Measurements from ENCODE around the gene ADAMTS18.

Gene ADAMTS18

DNA sequence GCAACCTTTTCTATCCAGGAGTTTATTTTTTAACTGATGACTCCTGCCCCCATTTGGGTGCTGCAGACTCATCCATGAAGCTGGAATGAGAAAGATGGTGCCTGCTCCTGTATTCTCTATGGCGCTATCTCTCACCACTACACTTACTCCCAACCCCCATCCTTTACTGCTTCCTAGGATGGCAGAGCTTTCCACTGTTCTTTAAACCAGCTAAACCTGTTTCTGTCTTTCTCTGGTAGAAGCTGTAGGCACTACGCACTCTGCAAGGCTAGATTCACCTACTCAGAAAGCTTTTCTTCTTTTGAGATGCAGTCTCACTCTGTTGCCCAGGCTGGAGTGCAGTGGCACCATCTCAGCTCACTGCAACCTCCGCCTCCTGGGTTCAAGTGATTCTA is 47.0 kb downstream of the ADAMTS18 start:
- no peak for DNase-seq

- DNase-seq = no peak
Observed at GRCh38 chr16:77386831-77387814, 47.7 kb downstream of the ADAMTS18 start.

DNA sequence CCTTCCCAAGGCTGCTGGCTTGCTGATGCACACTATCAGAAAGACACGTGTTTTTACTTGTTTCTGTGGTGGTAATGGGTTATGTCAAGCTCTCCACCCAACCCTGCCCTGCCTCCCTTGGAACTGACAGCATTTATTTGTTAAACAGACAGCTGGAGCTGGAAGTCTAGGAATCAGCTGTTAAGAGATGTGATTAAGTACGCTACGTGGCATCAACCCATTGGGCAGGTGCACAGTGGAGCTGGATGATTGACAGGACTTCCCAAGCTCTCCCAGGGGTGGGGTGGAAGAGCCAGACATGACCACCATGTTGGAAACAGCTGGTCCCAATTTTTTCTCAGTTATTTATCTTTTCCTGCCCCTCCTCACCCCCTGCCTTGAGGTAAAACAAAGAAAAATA is 49.4 kb downstream of the ADAMTS18 start:
- no peak for DNase-seq

DNA sequence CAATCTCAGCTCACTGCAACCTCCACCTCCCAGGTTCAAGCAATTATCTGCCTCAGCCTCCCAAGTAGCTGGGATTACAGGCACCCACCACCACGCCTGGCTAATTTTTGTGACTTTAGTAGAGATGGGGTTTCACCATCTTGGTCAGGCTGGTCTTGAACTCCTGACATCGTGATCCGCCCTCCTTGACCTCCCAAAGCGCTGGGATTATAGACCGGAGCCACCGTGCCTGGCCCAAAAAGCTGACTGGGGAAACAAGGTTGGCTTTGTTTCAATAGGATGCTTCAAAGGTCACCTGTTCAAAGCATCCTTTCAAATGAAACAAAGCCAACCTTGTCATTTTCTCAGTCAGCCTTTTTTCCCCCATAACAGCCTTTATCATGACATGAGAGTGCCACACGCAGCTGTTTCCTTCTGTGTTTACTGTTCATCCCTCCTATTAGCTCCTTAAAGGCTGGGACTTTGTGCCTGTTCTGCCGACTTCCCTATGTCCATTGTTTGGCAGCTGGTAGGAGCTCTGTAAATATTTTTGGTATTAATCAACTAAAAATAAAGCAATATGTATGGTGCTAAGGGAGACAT is 51.1 kb downstream of the ADAMTS18 start:
- DNase-seq = no peak

GRCh38 chr16:77376358-77376757 is 58.5 kb downstream of the ADAMTS18 start:
- DNase-seq = no peak

DNA sequence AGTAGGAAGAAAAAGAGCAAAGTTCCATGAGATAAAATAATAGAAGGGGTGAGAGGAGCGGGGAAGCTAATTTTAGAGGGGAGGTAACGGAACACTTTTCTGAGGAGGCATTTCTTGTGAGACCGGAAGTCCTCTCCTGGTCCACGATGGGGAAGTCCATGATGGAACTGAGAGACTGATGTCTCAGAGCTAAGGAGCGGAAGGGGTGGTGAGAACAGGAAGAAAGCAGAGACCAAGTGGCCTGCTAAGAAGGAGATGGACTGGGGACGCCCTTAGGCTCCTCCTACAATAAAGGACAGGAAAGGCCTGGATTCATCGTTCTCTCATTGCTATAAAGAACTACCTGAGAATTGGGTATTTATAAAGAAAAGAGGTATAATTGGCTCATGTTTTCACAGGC is 59.4 kb downstream of the ADAMTS18 start:
- DNase-seq = no peak

DNA sequence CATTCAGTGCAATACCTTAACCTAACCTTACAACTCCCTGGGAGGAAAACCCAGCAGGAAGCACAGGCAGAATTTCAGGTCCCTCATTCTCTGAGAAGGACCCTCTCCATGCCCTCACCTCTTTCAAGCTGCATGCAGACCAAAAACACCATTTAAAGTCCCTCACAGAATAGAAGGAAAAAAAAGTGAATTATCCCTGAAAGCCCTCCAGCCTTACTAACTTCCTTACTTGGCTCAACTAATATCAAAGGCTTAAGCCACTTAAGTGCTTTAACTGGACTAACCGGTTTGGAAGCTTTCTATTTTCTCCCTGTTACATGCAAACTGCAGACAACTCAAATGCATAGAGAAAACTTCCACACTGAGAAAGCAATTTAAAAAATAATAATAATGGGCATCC is 60.5 kb downstream of the ADAMTS18 start:
- no peak for DNase-seq

DNA sequence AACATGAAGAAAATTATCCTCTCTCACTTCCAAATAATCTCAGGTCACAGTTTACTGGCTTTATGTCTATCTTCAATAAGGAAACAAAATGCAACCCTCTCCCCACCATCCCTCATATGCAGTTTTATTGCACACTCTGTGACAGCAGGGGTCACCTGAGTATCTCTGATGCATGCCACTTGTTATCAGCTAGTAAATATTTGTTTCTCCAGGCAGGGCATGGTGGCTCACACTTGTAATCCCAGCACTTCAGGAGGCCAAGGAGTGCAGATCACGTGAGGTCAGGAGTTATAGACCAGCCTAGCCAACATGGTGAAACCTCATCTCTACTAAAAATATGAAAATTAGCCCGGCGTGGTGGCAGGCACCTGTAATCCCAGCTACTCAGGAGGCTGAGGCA is 61.1 kb downstream of the ADAMTS18 start:
- no peak for DNase-seq

- no peak for DNase-seq
Observed at GRCh38 chr16:77364770-77365169, 70.1 kb downstream of the ADAMTS18 start.

GRCh38 chr16:77359065-77359502 is 75.8 kb downstream of the ADAMTS18 start:
- DNase-seq = peak; percentile 18

DNA sequence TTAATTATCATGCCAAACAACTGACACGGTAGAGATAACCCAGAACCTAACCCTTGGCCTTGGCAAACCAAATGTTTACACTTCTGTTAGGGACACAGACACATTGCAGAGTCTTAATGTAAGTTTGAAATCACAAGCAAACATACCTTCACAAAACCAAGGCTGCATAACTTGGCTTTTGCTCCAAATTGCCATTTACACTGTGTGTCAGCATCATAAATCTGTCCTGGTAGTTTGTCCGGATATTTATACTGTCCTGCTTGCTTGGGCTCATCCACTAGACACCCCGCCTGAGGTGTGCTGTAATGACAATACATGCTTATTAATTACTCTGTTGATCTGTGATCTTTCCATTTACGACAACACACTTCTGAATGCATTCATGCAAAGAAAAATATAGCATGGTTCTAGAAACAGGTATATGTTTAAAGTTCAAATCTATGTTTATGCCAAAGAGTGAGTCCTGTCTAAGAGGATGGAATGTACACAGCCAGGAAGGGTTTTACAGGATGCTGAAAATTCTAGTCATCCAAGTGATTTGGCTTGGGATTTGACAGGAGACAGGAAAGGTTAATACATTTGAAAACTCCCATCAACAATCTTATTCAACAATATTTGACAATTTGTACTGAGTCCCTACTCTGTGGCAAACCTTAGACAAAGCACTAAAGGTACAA is 81.1 kb downstream of the ADAMTS18 start:
- no peak for DNase-seq

- DNase-seq = peak; percentile 37
Observed at GRCh38 chr16:77344341-77344740, 90.5 kb downstream of the ADAMTS18 start.

DNA sequence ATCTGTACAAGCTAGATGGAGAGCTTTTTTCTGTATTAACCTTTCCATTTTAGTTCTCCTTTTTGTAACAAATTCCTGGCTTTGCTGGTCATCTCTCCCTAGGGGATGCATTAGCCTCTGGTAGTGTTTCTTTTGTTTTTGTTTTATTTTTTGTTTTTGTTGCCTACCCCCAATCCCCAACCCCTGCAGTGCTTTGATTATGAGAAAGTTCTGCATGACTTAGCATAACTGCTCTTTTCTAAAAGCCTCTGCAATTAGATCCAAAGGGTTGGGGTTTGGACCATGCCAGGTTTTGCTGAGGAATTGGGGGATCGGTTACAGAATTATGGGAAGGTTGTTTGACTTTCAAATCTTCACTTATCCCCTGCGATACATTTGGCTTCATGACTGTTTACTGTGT is 98.2 kb downstream of the ADAMTS18 start:
- no peak for DNase-seq

DNA sequence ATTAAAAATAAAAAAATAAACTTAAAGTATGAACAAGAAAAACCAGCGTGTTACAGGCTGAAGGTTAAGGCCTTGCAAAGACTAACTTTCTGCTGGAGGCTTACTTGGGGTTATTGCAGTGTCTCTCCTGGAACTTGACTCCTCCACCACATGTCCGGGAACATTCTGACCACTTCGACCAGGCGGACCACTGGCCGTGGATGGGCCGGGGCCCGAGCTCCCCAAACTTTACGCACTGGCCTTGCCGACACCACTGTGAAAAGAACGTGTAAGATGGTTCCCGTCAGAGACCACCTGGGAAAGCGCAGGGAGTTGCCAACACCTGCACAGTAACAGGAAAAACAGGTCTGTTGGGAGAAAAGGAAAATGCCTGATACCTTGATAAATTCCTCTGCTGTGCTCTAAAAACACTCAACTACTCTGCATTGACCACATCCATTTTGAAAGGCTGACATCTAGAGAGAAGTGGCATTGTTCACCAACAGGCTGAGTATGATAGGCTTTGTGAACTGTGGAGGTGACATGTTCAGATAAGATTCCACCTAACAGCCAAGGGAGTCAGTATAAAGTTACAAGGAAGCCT is 99.1 kb downstream of the ADAMTS18 start:
- no peak for DNase-seq

DNA sequence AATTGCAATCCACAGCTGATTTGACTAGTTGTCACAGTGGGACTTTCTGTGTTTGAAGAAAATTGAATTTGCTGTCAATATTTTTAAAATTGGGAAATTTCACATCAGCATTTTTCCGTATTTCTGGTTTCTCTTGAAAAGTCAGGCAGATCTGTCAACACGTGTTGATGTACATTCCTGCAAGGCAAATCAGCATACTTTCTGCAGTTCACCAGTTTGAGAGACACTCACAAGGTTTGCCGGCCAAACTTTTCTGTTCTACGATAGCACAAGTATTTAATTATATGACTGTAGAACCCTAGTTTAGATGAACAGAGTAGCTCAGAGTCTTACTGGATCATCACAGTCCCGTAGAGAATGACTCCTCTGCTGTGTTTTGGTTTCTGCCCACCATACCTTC is 102.0 kb downstream of the ADAMTS18 start:
- DNase-seq = peak; percentile 57

- DNase-seq = peak; percentile 11
Observed at GRCh38 chr16:77331802-77332586, 102.8 kb downstream of the ADAMTS18 start.

GRCh38 chr16:77331043-77331442 is 103.8 kb downstream of the ADAMTS18 start:
- no peak for DNase-seq

GRCh38 chr16:77330332-77331042 is 104.3 kb downstream of the ADAMTS18 start:
- DNase-seq = no peak

DNA sequence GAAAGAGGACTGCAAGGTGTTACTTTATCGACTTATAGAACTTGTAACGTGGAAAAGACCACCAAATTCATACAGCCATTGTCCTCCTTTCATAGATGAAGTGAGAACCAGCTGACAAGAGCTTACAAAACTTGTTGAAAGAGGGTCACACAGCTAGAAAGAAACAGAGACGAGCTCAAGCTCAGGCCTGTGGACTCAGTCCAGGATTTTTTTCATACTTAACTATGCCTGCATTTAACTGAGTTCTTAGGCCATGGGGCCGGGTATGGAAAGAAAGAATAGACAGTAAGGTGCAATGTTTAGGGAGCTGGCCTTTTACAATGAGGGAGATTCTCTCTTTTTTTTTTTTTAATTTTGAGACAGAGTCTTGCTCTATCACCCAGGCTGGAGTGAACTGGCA is 106.1 kb downstream of the ADAMTS18 start:
- no peak for DNase-seq

DNA sequence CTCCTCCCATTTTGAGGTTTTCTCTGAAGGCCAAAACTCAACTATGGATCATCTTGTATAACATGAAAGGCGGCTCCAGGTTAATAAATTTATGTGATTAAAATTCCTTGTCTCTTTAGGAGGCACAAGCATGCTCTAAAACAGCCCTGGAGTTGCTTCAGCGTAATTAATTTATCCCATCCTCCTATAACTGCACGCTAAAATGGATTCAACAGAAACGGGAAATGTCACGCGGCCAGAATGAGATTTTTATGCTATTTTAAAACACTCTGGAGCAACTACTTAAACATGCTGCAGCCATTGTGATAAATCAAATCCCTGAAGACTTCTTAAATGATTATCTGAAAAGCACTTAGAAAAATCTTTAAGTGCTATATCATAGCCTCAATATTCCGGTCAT is 106.6 kb downstream of the ADAMTS18 start:
- DNase-seq = no peak

GRCh38 chr16:77327717-77328116 is 107.1 kb downstream of the ADAMTS18 start:
- no peak for DNase-seq

DNA sequence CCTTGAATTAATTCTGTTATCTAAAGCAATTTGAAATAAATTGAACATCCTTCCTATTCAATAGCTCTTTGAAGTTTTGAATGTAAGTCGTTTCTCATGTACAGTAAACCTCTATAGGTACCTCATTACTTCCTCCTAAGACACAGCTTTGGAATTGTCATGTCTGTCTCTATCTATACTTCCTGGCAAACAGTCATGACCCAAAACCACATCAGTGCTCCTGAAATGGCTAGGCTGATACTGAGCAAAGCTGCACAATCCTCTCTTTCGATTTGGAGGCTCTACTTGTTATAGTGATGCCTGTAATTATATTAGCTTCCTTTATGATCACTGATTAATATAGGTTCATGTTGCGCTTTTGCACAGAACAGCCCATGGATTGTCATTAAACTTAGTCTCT is 110.1 kb downstream of the ADAMTS18 start:
- DNase-seq = no peak

Data from fibroblast of skin of abdomen (primary cell).